Measurements from ENCODE around the gene BRSK2. TPM values are rescaled to one million over a fixed set of nuclear protein-coding genes. Genes with fewer than 3 reads are reported as not detected.
"Not testable (repeated sequence)": the region's sequence is repeated elsewhere in the genome, so short reads cannot be mapped to it uniquely, and the experiment has no call there.

The BRSK2 gene
- total RNA-seq, 1 donor from 2014 or later, result 1.4 TPM

GRCh38 chr11:1418192-1418795 lies 28.6 kb downstream of the BRSK2 start:
- intact Hi-C loops (cut with DNase I); DNase-seq (ENCODE audit: missing footprints); ATAC-seq: not testable (repeated sequence)

- intact Hi-C loops (cut with DNase I), result no loop called here
- ATAC-seq, result no peak
- no peak for DNase-seq (ENCODE audit: missing footprints)
These were observed 30.1 kb downstream of the BRSK2 start for GRCh38 chr11:1419811-1420210.

GRCh38 chr11:1421291-1421690 lies 31.6 kb downstream of the BRSK2 start:
- intact Hi-C loops (cut with DNase I), result no loop called here
- ATAC-seq, result no peak
- DNase-seq (ENCODE audit: missing footprints), result no peak

- intact Hi-C loops (cut with DNase I), result no loop called here
- ATAC-seq, result no peak
- no peak for DNase-seq (ENCODE audit: missing footprints)
These were observed 32.7 kb downstream of the BRSK2 start for GRCh38 chr11:1422481-1422880.

- no peak for DNase-seq (ENCODE audit: missing footprints)
- ATAC-seq, result no peak
- intact Hi-C loops (cut with DNase I), result no loop called here
These were observed 33.2 kb downstream of the BRSK2 start for GRCh38 chr11:1422981-1423380.

GRCh38 chr11:1423406-1423805 lies 33.7 kb downstream of the BRSK2 start:
- ATAC-seq; DNase-seq (ENCODE audit: missing footprints); intact Hi-C loops (cut with DNase I): not testable (repeated sequence)

- DNase-seq (ENCODE audit: missing footprints), result no peak
- intact Hi-C loops (cut with DNase I), result no loop called here
- ATAC-seq, result no peak
These were observed 35.3 kb downstream of the BRSK2 start for GRCh38 chr11:1425006-1425405.

GRCh38 chr11:1425439-1425838 lies 35.7 kb downstream of the BRSK2 start:
- DNase-seq (ENCODE audit: missing footprints) (no peak), ATAC-seq (no peak)
- intact Hi-C loops (cut with DNase I), result no loop called here

- no peak for DNase-seq (ENCODE audit: missing footprints)
- intact Hi-C loops (cut with DNase I), result no loop called here
- no peak for ATAC-seq
These were observed 39.1 kb downstream of the BRSK2 start for GRCh38 chr11:1428762-1429316.

- DNase-seq (ENCODE audit: missing footprints), result no peak
- intact Hi-C loops (cut with DNase I), result no loop called here
- ATAC-seq, result no peak
These were observed 43.8 kb downstream of the BRSK2 start for GRCh38 chr11:1433568-1433967.

- ATAC-seq (no peak), DNase-seq (ENCODE audit: missing footprints) (no peak)
- intact Hi-C loops (cut with DNase I), result no loop called here
These were observed 44.4 kb downstream of the BRSK2 start for GRCh38 chr11:1433977-1434640.

GRCh38 chr11:1435479-1435819 lies 45.7 kb downstream of the BRSK2 start:
- intact Hi-C loops (cut with DNase I); DNase-seq (ENCODE audit: missing footprints); ATAC-seq: not testable (repeated sequence)

- intact Hi-C loops (cut with DNase I), result no loop called here
- DNase-seq (ENCODE audit: missing footprints), result no peak
- ATAC-seq, result no peak
These were observed 46.2 kb downstream of the BRSK2 start for GRCh38 chr11:1435820-1436467.

GRCh38 chr11:1436468-1437039 lies 46.8 kb downstream of the BRSK2 start:
- DNase-seq (ENCODE audit: missing footprints) (no peak), ATAC-seq (no peak)
- intact Hi-C loops (cut with DNase I), result no loop called here

- intact Hi-C loops (cut with DNase I), result no loop called here
- ATAC-seq, result peak; percentile 94
- DNase-seq (ENCODE audit: missing footprints), result no peak
These were observed 47.8 kb downstream of the BRSK2 start for GRCh38 chr11:1437500-1437899.

GRCh38 chr11:1438261-1438966 lies 48.7 kb downstream of the BRSK2 start:
- intact Hi-C loops (cut with DNase I), result no loop called here
- ATAC-seq, result peak; percentile 15
- DNase-seq (ENCODE audit: missing footprints), result no peak

- DNase-seq (ENCODE audit: missing footprints), result no peak
- no peak for ATAC-seq
- intact Hi-C loops (cut with DNase I), result no loop called here
These were observed 49.2 kb downstream of the BRSK2 start for GRCh38 chr11:1438967-1439330.

GRCh38 chr11:1439341-1439740 lies 49.6 kb downstream of the BRSK2 start:
- intact Hi-C loops (cut with DNase I), result no loop called here
- ATAC-seq, result no peak
- no peak for DNase-seq (ENCODE audit: missing footprints)

GRCh38 chr11:1440066-1440465 lies 50.3 kb downstream of the BRSK2 start:
- ATAC-seq, result no peak
- intact Hi-C loops (cut with DNase I), result no loop called here

More at GRCh38 chr11:1440066-1440465, 50.3 kb downstream of the BRSK2 start:
- no peak for DNase-seq (ENCODE audit: missing footprints)

Data from Right ventricle myocardium inferior (tissue), 1 donor.